Effector CD8-positive, alpha-beta T cell (primary cell): ENCODE data around the gene TIMM10.

Experiments used
- DNase-seq: peaks from one replicate; lab custom pipeline; 2025; lab: John Stamatoyannopoulos, UW

The TIMM10 gene

DNA sequence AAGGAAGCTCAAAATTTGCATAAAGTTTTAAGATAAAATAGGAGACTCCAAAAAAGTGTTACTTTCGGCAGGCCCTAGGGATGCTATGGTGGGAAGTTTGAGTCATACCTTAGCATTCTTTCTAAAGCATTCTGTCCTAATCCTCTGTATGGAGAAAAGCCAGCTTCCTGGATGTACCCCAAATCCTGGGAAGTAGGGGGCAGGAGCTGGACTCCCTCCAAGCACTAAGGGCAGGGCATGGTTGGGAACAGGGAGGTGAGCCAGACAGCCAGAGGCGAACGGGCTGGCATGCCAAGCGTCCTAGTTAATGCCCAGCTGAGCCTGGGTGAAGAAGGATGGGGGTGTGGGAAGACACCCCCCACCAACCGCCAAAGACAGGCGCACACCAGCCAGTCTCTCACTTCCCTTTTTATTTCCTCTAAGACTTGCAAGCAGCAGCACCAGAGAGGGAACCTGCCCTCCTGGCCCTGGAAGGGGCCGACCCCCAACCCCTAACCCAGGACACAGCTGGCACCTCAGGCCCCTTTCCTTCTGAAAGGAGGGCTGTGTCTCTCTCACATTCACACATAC is 46.3 kb downstream of the TIMM10 start:
- DNase-seq: no peak

DNA sequence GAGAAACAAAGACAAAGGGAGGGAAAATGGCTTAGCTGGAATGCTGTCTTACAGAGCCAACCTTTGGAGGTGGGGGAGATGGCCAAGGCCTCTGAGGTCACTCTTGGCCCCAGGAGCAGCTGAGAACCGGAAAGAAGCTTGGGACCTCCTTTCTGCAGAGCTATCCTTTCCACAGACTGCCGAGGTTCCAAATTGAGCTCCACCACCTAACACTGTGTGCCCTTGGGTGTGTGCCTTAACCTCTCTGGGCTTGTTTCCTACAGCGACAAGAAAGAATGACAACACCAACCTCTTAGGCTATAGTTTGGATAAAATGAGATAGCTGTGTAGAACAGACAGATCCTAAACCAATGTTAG is 47.0 kb downstream of the TIMM10 start:
- DNase-seq: no peak

- DNase-seq: peak; percentile 59
These were observed 47.6 kb downstream of the TIMM10 start for GRCh38 chr11:57482782-57483561.

- DNase-seq: no peak
These were observed 48.4 kb downstream of the TIMM10 start for GRCh38 chr11:57481915-57482781.

GRCh38 chr11:57481315-57481714 is 49.2 kb downstream of the TIMM10 start:
- DNase-seq: no peak

GRCh38 chr11:57480409-57481137 is 50.0 kb downstream of the TIMM10 start:
- DNase-seq: peak; percentile 21

DNA sequence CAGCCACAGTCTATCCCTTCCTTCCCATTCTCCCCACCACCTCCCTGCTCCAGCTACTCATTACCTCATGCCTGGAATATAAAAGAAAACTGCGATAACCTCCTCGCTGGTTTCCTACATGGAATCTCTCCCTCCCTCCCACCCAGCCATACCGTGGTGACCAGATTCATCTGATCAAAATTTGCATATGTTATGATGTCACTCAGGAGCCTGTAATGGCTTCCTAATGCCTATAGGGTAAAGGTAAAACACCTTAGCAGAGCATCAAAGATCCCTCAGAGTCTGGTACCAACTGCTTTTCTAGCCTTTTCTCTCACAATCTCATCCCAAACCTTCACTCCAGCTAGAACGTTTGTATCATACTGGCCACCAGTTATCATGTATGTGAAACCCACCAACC is 50.6 kb downstream of the TIMM10 start:
- DNase-seq: no peak

DNA sequence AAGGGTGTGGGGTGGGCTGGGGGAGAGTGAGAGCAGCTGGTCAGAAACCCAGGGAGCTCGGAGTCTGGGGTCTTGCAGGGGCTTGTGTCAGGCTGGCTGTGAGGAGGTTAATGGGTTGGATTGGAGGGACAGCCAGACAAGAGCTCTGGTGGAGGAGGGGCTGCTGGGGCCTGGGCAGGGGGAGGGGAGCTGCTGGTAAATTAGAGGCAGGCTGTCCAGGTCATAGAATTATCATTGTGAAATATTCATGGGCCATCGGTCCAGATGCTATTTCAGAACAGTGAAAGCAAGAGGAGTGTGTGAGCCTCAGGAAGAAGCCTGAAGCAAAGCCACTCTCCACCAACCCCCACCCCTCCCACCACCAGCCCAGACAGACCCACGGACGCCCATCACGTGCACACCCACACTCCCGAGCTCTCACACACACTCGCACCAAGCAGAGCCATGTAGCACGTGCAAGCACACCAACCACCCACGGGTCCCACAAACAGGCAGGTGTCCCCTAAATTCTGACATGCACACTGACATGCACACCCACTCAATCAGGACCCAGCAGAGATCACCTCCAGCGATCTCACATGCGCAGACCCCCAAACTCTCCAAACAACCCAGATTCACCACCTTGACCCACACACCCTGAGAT is 51.4 kb downstream of the TIMM10 start:
- DNase-seq: no peak
